GM19099 (cell line): Measurements from ENCODE around the gene NYAP1.

ENCODE experiments used
- POLR2A ChIP-seq: IDR thresholded peaks from 3 replicates; pipeline ENCODE4 v1.6.1; 2011; ENCODE audit warnings: low read depth; ENCODE audit not compliant: insufficient read length; ENCODE audit errors: extremely low read depth

Gene NYAP1

GRCh38 chr7:100483722-100484672, at the start of gene NYAP1:
Gene NYAP1, plus strand, starts transcription at chr7:100483927. Its CDS starts 1,385 bp downstream, at chr7:100485312.
- TF ChIP-seq POLR2A: no peak

DNA sequence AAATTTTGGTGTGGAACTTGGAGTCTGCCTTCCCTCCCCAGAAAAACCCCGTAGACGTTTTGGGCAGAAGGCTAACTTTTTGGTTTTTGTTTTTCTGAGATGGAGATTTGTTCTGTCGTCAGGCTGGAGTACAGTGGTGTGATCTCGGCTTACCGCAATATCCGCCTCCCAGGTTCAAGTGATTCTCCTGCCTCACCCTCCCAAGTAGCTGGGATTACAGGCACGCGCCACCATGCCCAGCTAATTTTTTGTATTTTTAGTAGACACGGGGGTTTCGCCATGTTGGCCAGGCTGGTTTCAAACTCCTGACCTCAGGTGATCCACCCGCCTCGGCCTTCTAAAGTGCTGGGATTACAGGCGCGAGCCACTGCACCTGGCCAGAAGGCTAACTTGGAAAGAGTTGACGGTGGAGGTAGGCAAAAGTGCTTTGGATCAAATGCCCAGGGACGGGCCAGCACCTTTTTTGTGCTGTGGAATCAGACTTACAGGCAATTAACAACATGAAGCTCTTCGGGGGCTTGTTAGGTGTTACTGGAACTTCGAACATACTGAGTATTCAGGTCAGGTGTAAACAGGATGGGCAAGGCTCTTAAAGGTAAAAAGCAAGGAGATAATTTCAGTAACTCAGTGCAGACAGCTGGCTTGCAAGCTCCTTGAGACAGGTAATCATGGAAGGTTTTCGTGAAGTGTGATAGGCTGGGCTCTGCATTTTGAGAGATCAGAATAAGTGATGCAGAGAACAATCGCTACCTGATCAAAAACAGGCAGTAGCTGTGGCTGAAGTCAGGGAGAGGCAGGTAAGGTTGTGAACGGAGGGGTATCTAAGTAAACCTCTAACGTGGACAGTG, 49.2 kb upstream of the NYAP1 start:
- TF ChIP-seq POLR2A: peak; percentile 4

DNA sequence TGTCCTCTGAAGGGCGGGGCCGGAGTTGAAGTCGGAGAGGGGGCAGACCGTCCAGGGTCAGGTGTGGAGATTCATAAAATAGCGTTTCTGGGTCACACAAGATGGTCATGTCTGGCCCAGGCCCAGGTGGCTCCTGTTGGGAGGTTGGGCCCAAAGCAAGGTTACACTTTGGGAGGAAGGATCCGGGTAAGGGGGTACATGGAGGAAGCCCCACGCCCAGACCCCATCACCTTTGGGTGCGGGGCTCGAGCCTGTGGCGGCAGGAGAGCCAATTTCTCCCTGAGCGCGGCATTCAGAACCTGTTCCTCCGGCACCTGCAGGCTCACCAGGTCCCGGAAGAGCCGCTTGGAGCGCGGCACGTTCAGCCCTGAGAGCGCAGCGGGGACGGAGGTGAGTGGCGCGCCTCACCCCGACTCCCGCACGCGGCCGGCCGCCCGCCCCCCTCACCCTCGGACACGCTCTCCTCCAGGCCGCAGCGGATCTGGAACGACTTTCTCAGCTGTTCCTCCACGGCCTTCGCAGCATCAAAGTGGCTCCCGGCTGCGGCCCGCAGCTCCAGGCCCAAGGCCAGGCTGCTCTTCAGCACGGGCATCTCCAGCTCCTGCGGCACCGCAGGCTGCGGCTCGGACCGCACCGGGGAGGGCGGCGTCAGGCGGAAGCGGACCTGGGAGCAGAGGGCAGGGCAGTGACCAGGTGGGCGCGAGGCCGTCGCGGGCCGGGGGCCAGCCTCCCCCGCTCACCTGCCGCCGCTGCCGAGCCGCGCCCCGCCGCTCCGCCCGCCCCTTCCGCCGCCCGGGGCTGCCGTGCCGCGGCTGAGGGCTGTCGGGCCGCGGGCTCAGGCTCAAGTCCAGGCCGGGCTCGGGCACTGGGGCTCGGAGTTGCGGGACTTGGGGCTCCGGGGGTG, 48.1 kb upstream of the NYAP1 start:
- TF ChIP-seq POLR2A: peak; percentile 51

GRCh38 chr7:100437150-100438100, 46.3 kb upstream of the NYAP1 start:
- no peak for TF ChIP-seq POLR2A

- TF ChIP-seq POLR2A: no peak
Measured at GRCh38 chr7:100438172-100438571, 45.6 kb upstream of the NYAP1 start.

- TF ChIP-seq POLR2A: no peak
Measured at GRCh38 chr7:100441641-100442535, 41.8 kb upstream of the NYAP1 start.

GRCh38 chr7:100443096-100443840, 40.5 kb upstream of the NYAP1 start:
- TF ChIP-seq POLR2A: no peak

DNA sequence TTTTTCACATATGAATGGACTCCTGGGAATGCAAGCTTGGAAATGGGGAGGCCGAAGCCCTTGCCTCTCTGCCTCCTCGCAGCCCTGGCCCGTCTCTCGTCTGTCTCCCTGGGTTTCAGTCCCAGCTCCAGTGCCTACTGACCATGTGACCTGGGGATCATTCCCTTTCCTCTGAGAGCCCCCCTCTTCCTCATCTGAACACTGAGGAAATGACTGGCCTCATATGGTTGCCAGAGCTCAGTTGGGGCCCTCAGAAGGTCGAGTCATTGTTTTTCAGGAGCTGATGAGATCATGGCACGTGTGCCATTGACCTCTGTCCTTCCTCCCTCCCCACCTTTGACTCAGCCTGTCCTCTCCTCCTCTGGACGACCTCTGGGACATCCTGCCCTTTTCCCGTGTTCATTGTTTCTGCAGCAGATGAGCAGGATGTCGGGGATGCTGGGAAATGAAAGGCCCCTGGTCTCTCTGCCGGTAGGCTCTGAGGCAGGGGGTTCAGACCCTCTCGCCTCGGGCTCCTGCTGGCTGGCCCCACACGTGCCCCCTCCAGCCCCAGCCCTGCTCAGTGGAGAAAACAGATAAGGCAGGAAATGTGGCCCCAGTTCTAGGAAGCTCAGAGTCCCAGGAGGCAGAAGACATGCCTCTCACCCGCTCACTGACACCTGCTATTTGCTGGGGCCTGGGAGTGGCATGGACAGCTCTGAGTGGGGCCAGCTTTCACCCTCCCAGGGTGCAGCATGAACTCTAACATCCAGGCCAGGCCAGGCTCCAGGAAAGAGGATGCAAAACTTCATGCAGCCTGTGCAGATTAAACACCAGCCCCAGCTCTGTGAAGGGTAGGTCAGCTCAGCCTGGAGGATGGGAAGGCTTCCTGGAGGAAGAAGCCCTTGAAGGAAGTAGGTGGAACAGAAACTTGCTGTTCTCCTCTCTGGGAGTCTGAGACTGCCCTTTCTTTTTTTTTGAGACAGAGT, 39.1 kb upstream of the NYAP1 start:
- TF ChIP-seq POLR2A: no peak

- no peak for TF ChIP-seq POLR2A
Measured at GRCh38 chr7:100446040-100446439, 37.7 kb upstream of the NYAP1 start.

- TF ChIP-seq POLR2A: no peak
Measured at GRCh38 chr7:100449190-100449795, 34.4 kb upstream of the NYAP1 start.
